IMR-90 (cell line): ENCODE data around the gene C5orf58.

ENCODE experiments used
- CEBPB ChIP-seq: IDR thresholded peaks from 2 replicates; pipeline ENCODE4 v1.6.1; 2012; ENCODE audit warnings: low read depth, low read length, improper control_type of control experiment
- FOS ChIP-seq: fragments of 150-350 bp; IDR thresholded peaks from 2 replicates; pipeline ENCODE4 v1.6.1; 2016; ENCODE audit warnings: low read depth, low read length
- MAFK ChIP-seq: IDR thresholded peaks from 2 replicates; pipeline ENCODE4 v1.6.1; 2012; ENCODE audit warnings: low read depth, low read length, improper control_type of control experiment
- MAZ ChIP-seq: IDR thresholded peaks from 2 replicates; pipeline ENCODE4 v1.6.1; 2012; ENCODE audit warnings: low read depth, mild to moderate bottlenecking, low read length, improper control_type of control experiment, moderate library complexity, borderline replicate concordance
- POLR2A ChIP-seq: IDR thresholded peaks from 2 replicates; pipeline ENCODE4 v1.6.1; 2012; ENCODE audit warnings: mild to moderate bottlenecking, low read depth, low read length
- TF ChIP-seq, protein P1 (sequence below): conservative IDR thresholded peaks from 2 replicates; pipeline ENCODE4 v1.5.1; 2012; ENCODE audit warnings: mild to moderate bottlenecking, low read depth, low read length, improper control_type of control experiment

DNA sequence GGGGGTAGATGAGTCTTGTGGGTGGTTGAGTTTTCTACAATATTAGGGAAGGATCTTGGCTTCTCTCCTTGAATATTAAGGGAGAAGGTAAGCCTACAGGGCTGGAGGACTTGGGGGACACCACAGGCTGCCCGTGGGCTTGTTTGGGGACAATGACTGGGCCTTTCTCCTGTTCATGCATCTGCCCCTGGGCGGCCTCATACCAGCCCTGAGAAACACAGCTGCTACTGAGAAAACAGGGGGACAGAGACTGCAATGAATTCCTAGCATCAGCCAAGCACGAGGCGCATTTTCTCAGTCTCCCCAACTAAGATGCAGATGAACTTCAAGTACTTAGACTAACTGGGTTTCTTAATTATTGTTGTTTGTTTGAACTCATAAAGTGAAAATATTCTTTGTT, 24.6 kb downstream of the C5orf58 start:
- TF ChIP-seq, protein P1, sequence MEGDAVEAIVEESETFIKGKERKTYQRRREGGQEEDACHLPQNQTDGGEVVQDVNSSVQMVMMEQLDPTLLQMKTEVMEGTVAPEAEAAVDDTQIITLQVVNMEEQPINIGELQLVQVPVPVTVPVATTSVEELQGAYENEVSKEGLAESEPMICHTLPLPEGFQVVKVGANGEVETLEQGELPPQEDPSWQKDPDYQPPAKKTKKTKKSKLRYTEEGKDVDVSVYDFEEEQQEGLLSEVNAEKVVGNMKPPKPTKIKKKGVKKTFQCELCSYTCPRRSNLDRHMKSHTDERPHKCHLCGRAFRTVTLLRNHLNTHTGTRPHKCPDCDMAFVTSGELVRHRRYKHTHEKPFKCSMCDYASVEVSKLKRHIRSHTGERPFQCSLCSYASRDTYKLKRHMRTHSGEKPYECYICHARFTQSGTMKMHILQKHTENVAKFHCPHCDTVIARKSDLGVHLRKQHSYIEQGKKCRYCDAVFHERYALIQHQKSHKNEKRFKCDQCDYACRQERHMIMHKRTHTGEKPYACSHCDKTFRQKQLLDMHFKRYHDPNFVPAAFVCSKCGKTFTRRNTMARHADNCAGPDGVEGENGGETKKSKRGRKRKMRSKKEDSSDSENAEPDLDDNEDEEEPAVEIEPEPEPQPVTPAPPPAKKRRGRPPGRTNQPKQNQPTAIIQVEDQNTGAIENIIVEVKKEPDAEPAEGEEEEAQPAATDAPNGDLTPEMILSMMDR, result no peak
- TF ChIP-seq FOS (no peak), CEBPB (no peak), MAFK (no peak), POLR2A (no peak), MAZ (no peak)
